Stimulated activated CD8-positive, alpha-beta memory T cell treated with anti-CD3 and anti-CD28 coated beads, Interleukin-15, amount 100 ng/mL, for 4 hours (primary cell): Measurements from ENCODE around the gene CCR7.
A peak's percentile ranks its signal among the peaks of the same experiment; 100 is the strongest.

Experiments
- DNase-seq, 2 donors: peaks; one replicate each; pipeline ENCODE4 v3.0.0-alpha.2; 2020; ENCODE audit warnings: low read depth in 2 of 2

CCR7 gene, protein sequence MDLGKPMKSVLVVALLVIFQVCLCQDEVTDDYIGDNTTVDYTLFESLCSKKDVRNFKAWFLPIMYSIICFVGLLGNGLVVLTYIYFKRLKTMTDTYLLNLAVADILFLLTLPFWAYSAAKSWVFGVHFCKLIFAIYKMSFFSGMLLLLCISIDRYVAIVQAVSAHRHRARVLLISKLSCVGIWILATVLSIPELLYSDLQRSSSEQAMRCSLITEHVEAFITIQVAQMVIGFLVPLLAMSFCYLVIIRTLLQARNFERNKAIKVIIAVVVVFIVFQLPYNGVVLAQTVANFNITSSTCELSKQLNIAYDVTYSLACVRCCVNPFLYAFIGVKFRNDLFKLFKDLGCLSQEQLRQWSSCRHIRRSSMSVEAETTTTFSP

DNA sequence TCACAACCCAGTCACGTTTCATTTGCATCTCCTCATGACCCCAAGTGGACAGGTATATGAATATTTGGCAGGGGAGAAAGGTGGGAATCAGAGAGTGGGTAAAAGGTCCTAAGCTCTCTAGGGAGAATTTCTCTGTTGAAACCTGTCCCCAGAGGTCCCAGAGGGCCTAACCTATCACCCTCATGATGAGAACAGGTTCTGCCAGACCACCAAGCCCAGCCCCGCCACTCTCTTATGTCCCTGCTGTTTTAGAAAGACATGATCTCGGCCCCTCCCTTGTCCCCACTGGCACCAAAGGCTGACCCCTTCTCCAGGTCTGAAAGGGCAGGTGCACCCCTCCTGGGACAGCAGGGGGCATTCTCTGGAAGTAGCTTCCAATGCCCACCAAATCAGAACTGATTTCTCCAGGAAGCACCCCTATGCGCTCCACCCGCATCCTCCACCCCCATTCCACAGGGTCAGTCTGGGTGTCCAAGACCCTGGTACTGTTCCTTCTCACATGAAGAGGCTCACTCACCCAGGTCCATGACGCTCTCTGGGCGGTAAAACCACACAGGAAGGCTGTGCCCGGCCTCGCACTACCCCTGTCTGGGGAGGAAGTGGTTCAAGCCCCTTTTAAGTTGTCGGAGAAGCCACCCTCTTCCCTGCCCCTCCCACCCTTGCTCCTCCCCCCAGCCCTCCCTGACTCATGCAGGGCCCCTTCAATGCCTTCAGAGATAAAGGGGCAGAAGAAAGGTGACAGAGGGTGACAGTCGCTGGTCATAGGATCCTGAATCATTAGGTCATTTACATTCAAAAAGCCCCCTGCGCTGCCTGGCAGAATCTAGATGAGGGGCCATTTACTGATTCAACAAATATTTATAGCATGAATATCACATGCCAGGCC, at the start of gene CCR7:
CCR7 (minus strand) TSS at position 590 of the 886 bp plus-strand sequence; CDS start at position 527, 63 bp downstream.
- peak; percentile 56 to 66 for DNase-seq

DNA sequence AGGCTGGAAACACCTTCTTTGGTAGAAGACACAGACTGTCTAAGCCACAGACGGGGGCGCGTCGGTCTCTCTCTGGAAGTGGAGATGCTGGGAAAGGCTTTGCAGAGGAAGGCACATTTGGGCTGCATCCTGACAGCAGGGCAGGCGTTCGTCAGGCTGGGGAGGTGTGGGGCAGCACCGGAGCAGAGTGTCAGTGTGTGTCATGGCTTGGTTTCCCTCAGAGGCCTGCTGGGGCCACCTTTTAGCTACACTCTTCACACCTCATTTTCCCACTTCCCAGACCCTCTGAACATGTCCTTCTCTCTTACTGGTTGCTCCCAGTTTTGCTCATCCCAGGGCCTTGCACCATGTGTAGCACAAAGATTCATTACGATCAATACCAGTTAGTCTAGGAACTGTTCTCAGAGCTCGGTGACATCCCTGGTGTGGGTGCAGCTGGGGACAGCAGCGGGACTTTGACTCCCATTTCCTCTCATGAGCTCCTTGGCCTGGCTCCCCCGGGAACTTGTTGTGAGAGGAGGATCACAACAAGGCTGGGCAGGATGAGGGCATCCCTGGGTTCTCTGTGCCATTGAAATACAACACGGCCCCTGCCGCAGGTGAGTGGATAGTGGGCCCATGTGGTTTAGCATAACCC, 49.3 kb upstream of the CCR7 start:
- DNase-seq: no peak

DNA sequence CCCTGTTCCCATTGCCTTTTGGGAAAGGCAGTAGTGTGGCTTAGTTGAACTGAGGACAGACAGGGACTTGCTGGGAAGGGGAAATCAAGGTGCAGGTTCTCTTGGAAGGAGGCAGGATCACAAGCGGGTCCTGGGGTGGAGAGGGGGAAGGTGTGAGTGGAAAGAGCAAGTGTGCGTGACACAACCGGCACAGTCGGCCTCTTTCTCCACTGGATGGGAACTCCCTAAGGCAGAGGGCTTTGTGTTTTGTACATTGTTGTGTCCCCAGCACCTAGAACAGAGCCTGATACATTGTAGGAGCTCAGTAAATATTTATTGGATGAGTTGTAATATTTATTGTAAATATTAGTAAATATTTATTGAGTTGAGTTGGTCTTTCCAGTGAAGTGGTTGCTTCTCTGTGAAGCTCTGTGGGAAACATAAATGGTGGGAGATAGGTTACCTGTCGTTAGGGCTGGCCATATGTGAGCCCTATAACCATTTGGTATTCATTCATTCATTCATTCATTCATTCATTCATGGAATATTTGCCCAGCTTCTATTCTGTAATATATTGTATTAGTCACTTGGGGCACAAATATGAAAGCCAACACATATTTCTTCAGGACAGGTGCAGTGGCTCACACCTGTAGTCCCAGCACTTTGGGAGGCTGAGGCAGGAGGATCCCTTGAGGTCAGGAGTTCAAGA, 48.3 kb upstream of the CCR7 start:
- DNase-seq: no peak

DNA sequence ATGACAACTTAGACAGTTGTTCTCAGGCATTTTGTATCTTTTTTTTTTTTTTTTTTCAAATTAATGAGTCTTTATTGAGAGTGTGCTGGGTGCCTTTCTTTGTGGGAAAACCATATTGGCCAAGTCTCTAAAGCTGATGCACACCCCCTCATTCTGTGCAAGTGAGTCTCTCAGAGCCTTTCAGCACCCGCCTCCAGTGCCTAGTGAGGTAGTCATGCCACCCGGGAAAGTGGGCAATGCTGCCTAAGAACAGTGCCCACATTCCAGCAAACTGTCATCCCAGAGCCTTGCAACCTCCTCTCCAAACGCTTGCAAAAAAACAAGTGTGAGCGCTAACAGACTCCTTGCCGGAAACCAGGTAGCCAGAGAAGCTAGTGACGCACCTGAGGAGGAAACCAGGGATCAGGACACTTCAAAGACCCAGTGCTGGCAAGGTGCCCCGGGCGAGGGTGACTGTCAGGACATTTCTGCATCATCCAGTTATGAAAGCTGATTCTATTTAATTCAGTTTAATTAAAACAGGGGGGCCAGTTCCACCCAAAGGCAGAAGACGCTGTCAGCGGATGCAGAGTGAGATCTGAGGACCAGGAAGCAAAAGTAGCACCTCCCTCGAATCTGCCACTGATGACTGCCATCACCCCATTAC, 47.5 kb upstream of the CCR7 start:
- DNase-seq: no peak

DNA sequence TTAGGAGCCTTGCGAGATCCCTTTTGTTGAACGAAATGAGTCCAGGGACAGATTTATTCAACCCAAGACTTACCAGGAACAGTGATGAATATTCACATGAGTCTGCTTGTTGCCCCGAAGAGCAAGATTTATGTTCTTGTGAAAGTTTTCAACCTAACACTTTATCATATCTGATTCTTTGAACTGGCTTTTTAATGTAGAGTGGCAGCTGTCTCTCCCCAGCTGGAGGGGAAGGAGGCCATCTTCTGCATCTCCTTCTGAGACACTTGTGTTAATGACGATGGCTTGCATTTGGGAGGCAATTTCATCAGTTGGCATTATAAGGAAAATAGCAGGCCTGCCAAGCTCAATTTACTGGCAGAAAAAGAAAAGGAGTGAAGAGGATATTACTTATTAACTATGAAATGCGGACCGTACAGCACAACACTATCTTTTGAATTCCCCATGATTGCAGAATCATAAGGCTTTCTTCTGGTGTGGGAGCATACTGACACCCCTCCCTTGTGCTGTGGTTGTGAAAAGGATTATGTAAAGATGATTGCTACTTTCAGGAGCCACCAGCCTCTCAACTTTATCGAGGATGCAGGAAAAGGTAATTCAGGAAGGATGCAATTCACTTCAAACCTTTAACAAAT, 46.7 kb upstream of the CCR7 start:
- DNase-seq: no peak

DNA sequence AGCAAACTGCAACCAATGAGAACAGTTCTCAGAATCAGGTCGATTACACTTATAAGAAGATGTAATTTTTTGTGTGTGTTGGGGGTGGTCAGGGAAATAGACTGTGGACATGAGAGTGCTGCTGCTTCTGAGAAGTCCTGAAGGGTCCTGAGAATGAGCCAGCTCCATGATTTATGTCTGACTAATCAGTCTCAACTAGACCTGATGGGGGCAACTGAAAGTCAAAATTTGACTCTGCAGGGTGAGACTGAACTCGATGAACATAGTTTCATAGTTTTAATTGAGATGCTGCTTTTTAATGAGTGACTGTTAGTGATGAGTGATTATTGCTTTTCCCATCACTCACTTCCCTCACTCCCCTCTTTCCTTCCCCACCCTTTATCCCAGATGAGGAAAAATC, 45.1 kb upstream of the CCR7 start:
- no peak for DNase-seq

DNA sequence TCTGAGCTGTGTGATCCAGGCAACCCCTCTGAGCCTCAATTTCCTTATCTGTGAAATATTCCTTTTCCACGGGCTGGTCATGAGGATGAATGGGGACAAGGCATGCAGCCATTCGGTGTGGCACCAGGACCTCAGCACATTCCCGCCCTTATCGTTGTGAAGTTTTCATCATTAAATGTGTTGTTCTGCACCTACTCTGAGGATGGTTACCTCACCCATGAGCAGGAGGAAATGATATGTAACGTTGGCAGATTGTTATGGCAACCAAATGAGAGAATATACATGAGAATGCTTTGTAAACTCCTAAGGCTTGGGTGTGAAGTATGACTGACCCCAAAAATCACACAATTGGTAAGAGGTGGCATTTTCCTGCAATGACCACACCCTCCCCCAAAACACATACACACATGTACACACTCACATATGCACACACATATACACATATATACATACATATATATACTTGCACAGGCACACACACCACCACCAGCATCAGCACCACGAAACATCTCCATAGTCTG, 42.8 kb upstream of the CCR7 start:
- no peak for DNase-seq

DNA sequence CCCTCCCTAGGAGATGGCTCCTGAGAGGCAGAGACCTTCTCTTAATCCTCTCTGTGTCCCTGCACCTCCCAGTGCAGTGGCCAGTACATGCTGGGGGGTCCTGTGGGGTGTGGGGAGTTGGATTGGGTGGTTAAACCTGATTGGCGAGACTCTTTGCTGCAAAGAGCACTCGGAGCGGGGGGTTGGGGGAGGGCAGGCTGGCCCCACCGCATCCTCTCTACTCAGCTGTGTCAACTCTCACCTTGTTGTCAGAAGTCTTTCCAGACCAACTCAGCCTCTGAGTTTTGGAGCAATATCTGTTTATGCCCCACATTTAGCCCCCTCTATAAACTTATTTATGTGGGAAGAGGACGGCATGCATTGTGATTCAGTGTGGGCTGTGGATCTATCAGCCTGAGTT, 42.4 kb upstream of the CCR7 start:
- no peak for DNase-seq

DNA sequence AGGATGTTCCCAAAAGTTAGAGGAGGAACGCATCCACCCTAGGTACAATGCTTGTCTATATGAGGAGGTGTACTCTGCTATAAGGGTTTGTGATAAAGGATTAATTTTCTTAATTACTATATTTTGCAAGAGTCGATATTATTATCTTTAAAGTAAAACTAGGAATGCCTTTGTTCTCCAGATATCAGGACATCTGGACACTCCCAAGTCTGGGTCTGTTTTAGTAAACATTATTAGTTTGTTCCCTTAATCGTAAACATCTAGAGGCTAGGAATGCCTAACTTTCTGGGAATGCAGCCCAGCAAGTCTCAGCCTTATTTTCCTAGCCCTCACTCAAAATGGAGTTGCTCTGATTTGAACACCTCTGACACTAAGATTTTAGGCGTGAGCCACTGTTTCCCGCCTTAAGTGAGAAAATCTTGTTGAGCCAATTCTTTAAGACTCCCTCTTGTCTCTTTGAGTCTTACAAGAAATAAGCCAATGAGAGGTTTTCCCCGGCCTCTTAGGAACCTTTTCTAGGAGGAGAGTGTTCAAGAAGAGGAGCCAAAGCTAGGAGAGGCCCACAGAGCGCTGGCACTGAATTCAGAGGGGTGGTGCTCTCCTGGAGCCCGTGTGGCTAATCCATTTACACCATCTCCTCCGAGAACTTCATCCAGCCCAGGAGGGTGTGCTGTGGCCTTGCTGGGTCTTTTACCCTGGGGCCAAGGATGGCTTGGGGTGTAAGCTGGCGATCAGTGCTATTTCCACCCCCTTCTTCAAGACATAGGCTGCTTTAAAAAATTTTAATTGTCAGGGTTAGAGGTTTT, 41.5 kb upstream of the CCR7 start:
- DNase-seq: no peak

DNA sequence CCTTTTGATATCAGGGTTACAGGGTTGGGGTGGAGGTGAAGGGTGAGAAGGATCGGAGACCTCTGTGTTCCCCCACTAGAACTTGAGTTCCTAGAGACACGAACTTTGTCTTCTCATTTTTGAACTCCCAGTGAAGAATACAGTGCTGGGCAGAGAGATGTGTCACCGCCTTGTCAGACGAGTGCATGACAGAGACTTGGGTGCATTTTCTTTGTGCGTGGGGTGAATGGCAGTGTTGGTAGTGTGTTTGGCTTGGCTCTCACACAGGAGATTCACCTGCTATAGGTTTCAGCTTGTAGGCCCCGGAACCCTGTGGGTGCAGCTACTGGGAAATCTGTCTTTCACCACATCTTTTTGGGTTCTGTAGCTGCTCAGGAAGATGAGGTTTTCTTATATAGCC, 40.0 kb upstream of the CCR7 start:
- DNase-seq: peak; percentile 48 to 68

DNA sequence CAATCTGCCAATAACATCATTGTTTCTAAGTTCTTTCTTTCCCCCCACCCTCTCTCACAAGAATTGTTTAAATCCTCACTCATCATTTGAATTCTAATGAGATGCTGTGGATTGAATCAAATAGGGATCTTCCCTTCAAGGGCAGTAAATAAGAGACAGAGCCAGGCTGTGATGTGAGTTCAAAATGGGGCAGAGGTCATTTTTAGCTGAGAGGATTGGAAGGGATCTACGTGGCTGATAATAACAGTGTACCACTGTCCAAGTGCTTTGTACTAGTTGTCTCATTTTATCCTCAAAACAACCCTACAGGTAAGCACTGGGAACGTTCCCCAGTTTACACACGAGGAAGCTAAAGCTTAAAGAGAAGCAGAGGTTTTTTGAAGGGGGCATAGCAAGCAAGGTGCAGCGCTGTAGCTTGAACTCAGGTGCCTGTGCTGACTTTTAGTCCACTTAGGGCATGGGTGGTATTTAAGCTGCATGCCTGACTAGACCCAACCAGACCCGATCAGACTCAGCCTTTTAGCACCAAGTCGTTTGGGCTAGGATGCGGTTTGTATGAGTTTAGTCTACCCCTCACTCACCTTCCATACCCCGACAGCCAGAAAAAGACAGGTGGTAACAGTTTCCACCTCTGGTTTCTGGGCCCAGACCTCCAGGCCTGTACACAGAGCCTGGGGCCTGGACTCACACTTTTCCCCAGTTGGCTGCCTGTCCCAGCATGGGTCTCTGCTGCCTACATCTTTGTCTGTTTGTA, 39.2 kb upstream of the CCR7 start:
- no peak for DNase-seq

DNA sequence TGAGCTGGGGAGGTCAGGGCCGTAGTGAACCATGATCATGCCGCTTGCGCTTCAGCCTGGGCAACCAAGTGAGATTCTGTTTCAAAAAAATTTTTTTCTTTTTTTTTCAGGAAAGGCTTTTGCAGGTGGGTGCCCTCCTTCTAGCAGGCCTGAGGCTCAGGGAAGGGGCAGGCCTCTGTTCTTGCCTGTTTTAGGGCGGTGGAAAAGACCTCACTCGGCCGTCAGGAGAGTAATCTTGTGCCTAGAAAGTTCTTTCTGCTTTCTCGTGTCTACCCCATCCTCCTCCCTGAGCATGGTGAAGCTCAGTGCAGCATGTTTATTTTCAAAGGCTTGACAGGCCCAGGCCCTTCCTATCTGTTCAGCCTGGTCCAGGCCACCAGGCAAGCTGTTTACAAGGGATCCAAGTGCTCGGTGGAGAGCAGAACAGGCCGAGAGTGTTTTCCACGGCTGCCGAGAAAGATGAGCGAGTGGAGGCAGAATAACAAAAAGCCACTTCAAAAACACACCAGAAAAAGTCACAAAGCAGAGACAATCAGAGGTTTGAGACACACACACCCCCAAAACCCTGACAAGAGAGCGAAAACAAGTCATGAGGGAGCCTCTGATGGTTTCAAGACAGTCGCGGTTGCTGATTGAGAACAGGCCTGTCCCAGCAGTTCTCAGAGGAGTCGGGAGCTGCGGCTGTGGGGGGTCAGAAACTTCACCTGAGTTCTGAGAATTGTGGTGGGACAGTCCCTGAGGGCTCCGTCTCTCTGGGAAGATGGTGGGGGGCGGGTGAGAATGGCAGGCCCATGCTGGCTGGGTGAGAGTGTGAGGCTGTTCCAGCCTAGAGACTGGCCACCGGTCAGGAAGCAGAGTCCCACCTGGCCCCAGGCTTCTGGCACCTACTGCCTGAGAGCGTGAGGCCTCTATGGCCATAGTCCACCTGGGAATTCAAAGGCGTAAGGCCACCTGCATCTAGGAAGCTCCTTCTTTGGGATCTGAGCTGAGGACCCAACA, 37.5 kb upstream of the CCR7 start:
- no peak for DNase-seq

DNA sequence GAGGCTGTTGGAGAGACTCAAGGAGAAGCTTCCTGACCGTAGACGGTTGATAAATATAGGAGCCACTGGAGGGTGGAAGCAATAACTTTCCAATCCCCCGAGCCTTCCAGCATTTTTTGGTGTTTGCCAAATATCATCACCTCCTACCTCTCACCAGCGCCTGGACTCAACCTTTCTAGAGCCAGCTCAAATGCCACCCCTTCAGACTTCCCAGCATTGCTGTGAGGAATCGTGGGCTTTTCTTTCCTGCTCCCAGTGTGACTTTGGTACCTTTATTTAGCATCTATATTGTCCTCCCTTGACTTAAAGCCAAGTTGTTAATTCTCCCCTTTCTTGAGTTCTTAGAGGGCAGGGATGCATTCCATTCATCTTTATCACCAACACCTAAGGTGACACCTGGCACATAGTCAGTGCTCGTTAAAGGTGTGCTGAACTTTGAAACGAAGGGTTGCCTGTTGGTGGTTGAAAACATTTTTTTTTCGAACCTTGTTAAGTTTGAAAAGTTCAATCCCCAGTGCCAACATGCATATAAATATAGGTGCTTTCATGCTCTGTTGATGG, 35.3 kb upstream of the CCR7 start:
- DNase-seq: no peak

DNA sequence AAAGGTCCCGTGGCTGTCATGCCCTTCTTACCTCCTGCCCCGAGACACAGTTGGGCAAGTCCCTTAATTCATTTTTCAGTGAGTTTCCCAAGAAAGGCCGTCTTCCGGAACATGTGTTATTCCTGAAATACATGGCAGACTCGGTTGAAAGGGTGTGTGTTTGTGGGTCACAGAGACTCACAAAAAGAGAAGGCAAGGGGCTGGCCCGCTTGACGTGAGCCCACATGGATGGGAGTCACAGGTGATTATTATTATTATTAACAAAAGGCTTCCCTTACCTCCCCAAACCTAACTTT, 34.1 kb upstream of the CCR7 start:
- DNase-seq: no peak

DNA sequence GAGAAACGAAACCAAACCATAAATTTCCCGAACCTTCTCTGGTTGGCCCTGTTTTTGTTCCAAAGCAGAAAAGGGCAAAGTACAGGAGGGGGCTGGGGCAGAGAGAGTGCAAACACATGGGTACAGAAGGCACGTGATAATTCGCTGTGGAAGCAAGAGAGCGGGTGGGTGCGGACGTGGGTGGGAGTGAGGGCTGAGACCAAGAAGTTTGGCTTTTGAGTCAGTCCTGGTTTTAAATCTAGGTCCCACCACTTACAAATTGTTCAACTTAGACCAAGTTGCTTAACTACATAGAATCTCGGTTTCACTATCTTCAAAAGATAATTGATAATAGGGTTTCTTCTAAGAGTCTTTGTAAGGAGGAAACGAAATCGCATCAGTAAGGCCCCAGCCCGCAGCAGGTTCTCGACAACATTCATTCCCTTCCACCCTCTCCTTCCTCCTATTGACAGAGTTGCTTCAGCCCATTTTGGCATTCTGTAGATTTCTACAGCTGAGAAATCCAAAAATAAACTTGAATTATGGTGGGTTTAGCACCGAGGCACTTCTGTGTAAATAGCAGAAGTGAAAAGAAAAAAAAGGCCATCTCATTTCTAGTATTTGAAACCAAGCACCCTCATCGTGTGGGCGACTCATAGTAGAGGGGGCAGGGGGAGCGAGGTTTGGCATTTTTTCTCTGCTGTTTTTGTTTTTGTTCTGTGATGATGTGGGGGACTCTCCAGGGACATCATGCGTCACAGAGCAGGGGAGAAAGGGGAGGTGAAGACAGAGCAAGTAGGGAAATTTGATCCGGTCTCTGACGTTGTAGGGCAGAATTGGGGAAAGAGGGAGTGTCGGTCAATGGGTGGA, 33.6 kb upstream of the CCR7 start:
- DNase-seq: peak; percentile 54 to 77

DNA sequence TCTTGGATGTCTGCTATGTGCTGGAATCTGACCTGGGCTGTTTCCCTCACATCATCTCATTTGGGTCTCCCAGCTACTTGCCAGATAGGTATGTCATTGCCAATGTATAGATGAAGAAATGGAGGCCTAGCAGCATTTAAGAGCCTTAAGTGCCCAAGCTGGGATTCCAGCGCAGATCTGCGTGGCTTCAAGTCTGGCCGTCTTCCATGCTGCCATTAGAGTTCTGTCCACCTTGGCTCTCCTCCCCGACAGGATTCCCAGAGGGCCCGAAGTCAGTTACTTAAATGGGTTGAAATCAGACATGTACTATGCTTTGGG, 33.0 kb upstream of the CCR7 start:
- DNase-seq: no peak
